Kidney glomerular epithelial cell (primary cell): ENCODE results near the gene ZBTB12.
"Not testable (repeated sequence)": the region's sequence is repeated elsewhere in the genome, so short reads cannot be mapped to it uniquely, and the experiment has no call there.

ENCODE experiments used
- DNase-seq: peaks from one replicate; lab custom pipeline; 2025; lab: John Stamatoyannopoulos, UW

Gene ZBTB12

GRCh38 chr6:31920811-31921210 is 18.9 kb upstream of the ZBTB12 start:
- DNase-seq: no peak

- DNase-seq: no peak
Observed at GRCh38 chr6:31919624-31920303, 17.9 kb upstream of the ZBTB12 start.

- DNase-seq: no peak
Observed at GRCh38 chr6:31918069-31918720, 16.3 kb upstream of the ZBTB12 start.

GRCh38 chr6:31915756-31916155 is 13.9 kb upstream of the ZBTB12 start:
- no peak for DNase-seq

- no peak for DNase-seq
Observed at GRCh38 chr6:31915351-31915750, 13.5 kb upstream of the ZBTB12 start.

- DNase-seq: no peak
Observed at GRCh38 chr6:31911826-31912585, 10.1 kb upstream of the ZBTB12 start.

- not testable (repeated sequence) for DNase-seq
Observed at GRCh38 chr6:31909298-31909697, 7.4 kb upstream of the ZBTB12 start.

GRCh38 chr6:31908791-31909190 is 6.9 kb upstream of the ZBTB12 start:
- DNase-seq: peak; percentile 26

GRCh38 chr6:31908255-31908654 is 6.4 kb upstream of the ZBTB12 start:
- DNase-seq: not testable (repeated sequence)

- peak; percentile 79 for DNase-seq
Observed at GRCh38 chr6:31907158-31907813, 5.4 kb upstream of the ZBTB12 start.

GRCh38 chr6:31906727-31907126 is 4.8 kb upstream of the ZBTB12 start:
- DNase-seq: not testable (repeated sequence)

GRCh38 chr6:31906122-31906521 is 4.2 kb upstream of the ZBTB12 start:
- no peak for DNase-seq

GRCh38 chr6:31905041-31905440 is 3.2 kb upstream of the ZBTB12 start:
- no peak for DNase-seq

- no peak for DNase-seq
Observed at GRCh38 chr6:31903957-31904356, 2.1 kb upstream of the ZBTB12 start.

- DNase-seq: no peak
Observed at GRCh38 chr6:31901415-31901952, 402 bp downstream of the ZBTB12 start.

GRCh38 chr6:31900917-31901414 is 920 bp downstream of the ZBTB12 start:
- DNase-seq: no peak

GRCh38 chr6:31899882-31900722 is 1.8 kb downstream of the ZBTB12 start:
- no peak for DNase-seq

- no peak for DNase-seq
Observed at GRCh38 chr6:31899215-31899614, 2.7 kb downstream of the ZBTB12 start.

GRCh38 chr6:31898383-31899011 is 3.4 kb downstream of the ZBTB12 start:
- DNase-seq: peak; percentile 40

GRCh38 chr6:31897612-31898382 is 4.1 kb downstream of the ZBTB12 start, which contains the start of gene EHMT2:
Gene EHMT2 (minus strand): TSS chr6:31897698. CDS start chr6:31897677, 21 bp downstream.
- peak; percentile 73 for DNase-seq
